ENCODE results near the gene DNM2. TPM values are rescaled to one million over a fixed set of nuclear protein-coding genes. Genes with fewer than 3 reads are reported as not detected.

The DNM2 gene
- total and polyA plus RNA-seq, 10 of the 15 experiments (the other 5 are each of a cell fraction or from before 2014, with no cell fraction given), result 1.2 to 146 (median 68.9) TPM

DNA sequence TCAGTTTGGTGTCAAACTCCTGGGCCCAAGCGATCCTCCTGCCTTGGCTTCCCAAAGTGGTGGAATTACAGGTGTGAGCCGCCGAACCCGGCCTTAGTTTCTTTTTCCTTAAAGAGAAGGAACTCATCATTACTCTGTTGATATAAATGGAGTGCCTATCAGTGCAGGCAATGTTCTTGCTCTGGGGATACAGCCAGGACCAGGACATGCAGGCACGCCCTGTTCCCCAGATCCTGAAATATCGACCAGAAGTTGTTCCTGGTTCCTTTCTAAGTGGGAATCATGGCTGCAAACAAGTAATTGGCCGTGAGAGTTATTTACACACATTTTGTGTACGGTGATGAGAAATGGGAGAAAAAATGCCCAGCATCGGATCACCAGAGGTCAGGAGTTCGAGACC, 8.4 kb downstream of the DNM2 start:
- TF ChIP-seq CEBPB (IDR thresholded peaks at IDR 0.05; ENCODE audit: borderline replicate concordance in 1 of 2, low read depth in 2 of 2, low read length in 2 of 2) (no peak), ZNF622 (IDR thresholded peaks at IDR 0.05) (no peak), EZH2 (IDR thresholded peaks at IDR 0.05; ENCODE audit: borderline replicate concordance, control insufficient read depth, low read depth, low read length) (no peak), BMI1 (IDR thresholded peaks at IDR 0.05; ENCODE audit: borderline replicate concordance) (no peak), NR2C2 (IDR thresholded peaks at IDR 0.05; ENCODE audit: borderline replicate concordance, control insufficient read depth, insufficient read length, low read depth) (no peak), NFXL1 (IDR thresholded peaks at IDR 0.05; ENCODE audit: borderline replicate concordance) (no peak), MYC (IDR thresholded peaks at IDR 0.05; ENCODE audit: insufficient read depth, insufficient read length, insufficient replicate concordance, low read length, severe bottlenecking) (no peak), MTA2 (IDR thresholded peaks at IDR 0.05; ENCODE audit: low read depth) (no peak), SREBF2 (IDR thresholded peaks at IDR 0.05; ENCODE audit: low read length) (no peak)
- TF ChIP-seq, protein P1, sequence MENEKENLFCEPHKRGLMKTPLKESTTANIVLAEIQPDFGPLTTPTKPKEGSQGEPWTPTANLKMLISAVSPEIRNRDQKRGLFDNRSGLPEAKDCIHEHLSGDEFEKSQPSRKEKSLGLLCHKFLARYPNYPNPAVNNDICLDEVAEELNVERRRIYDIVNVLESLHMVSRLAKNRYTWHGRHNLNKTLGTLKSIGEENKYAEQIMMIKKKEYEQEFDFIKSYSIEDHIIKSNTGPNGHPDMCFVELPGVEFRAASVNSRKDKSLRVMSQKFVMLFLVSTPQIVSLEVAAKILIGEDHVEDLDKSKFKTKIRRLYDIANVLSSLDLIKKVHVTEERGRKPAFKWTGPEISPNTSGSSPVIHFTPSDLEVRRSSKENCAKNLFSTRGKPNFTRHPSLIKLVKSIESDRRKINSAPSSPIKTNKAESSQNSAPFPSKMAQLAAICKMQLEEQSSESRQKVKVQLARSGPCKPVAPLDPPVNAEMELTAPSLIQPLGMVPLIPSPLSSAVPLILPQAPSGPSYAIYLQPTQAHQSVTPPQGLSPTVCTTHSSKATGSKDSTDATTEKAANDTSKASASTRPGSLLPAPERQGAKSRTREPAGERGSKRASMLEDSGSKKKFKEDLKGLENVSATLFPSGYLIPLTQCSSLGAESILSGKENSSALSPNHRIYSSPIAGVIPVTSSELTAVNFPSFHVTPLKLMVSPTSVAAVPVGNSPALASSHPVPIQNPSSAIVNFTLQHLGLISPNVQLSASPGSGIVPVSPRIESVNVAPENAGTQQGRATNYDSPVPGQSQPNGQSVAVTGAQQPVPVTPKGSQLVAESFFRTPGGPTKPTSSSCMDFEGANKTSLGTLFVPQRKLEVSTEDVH (IDR thresholded peaks at IDR 0.05; ENCODE audit: low read depth, partially characterized antibody), result no peak
- TF ChIP-seq, protein P2, sequence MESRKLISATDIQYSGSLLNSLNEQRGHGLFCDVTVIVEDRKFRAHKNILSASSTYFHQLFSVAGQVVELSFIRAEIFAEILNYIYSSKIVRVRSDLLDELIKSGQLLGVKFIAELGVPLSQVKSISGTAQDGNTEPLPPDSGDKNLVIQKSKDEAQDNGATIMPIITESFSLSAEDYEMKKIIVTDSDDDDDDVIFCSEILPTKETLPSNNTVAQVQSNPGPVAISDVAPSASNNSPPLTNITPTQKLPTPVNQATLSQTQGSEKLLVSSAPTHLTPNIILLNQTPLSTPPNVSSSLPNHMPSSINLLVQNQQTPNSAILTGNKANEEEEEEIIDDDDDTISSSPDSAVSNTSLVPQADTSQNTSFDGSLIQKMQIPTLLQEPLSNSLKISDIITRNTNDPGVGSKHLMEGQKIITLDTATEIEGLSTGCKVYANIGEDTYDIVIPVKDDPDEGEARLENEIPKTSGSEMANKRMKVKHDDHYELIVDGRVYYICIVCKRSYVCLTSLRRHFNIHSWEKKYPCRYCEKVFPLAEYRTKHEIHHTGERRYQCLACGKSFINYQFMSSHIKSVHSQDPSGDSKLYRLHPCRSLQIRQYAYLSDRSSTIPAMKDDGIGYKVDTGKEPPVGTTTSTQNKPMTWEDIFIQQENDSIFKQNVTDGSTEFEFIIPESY (IDR thresholded peaks at IDR 0.05), result no peak
- no peak for ATAC-seq
- no peak overlapping the region for H3K4me2 ChIP-seq (ENCODE audit: control insufficient read depth, insufficient read depth)
- H3K36me3 ChIP-seq (ENCODE audit: control insufficient read depth in 2 of 2, insufficient read depth in 2 of 2, low read length in 1 of 2), result peaks cover 4 to 8% of the 10 kb centered on the region in 2 experiments; a peak in 3 of 4 replicates
- RAD21 ChIA-PET (ENCODE audit: unreplicated experiment), result no interaction called here
- no peak for DNase-seq (ENCODE audit: low read depth, low spot score)
- SMC1A ChIA-PET (ENCODE audit: uncharacterized antibody, unreplicated experiment), result no interaction called here
- peaks cover 12% of the 10 kb centered on the region for H4K20me1 ChIP-seq (ENCODE audit: control insufficient read depth, insufficient read depth)
- 94% methylated on average over 10 of the region's 10 CpGs for WGBS (ENCODE audit: insufficient coverage, insufficient replicate concordance, low lambda C conversion rate, missing lambda C conversion rate)
- POLR2A ChIA-PET, result interaction anchor here (0.6 kb wide), 1 partner anchor 172 kb away, joined by 4 read pairs; no protein-coding TSS in a partner anchor
- no TSS peak for BruUV-seq (replicated peaks)
- CTCF ChIA-PET, result no interaction called here
- intact Hi-C loops (cut with micrococcal nuclease; ENCODE audit: unreplicated experiment) (no loop called here), in situ Hi-C loops (cut with MboI) (no loop called here)
- H3K4me1 ChIP-seq (ENCODE audit: control insufficient read depth, insufficient read depth, low read length), result peaks cover 13% of the 10 kb centered on the region
- H3K27ac ChIP-seq (ENCODE audit: control insufficient read depth, insufficient read depth), result no peak overlapping the region
- H2AFZ ChIP-seq (ENCODE audit: control insufficient read depth, low read depth, low read length), result no peak overlapping the region
- no peak overlapping the region for H3K9ac ChIP-seq (ENCODE audit: control insufficient read depth, insufficient read depth, low read length)
- FAIRE-seq, result no peak
- H3K9me3 ChIP-seq (replicated peaks; ENCODE audit: control insufficient read depth, insufficient read depth, low read length), result no peaks in the 10 kb centered on the region
- H3K79me2 ChIP-seq (ENCODE audit: control insufficient read depth, insufficient read depth, low read length), result peaks cover 81% of the 10 kb centered on the region
- no peaks in the 10 kb centered on the region for H3K27me3 ChIP-seq (replicated peaks in 1 of 2; ENCODE audit: control insufficient read depth in 2 of 2, insufficient read depth in 2 of 2, low read length in 1 of 2)
- no peak overlapping the region for H3K4me3 ChIP-seq
